ENCODE data around the gene TDRD6.
"Not testable (repeated sequence)": the region's sequence is repeated elsewhere in the genome, so short reads cannot be mapped to it uniquely, and the experiment has no call there.

The TDRD6 gene

GRCh38 chr6:46687619-46688097 lies at the start of gene TDRD6:
TSS of gene TDRD6 (plus strand) at chr6:46687885. CDS start at chr6:46688129, 244 bp downstream.
- TF ChIP-seq GATA1 (IDR thresholded peaks at IDR 0.05; ENCODE audit: low read depth, low read length) (no peak), POLR2A (IDR thresholded peaks at IDR 0.05; ENCODE audit: low read length) (no peak)
- DNase-seq: no peak

GRCh38 chr6:46637933-46638332 lies 49.8 kb upstream of the TDRD6 start:
- no peak for TF ChIP-seq GATA1 (IDR thresholded peaks at IDR 0.05; ENCODE audit: low read depth, low read length)
- TF ChIP-seq POLR2A (IDR thresholded peaks at IDR 0.05; ENCODE audit: low read length): no peak
- DNase-seq: no peak

GRCh38 chr6:46638650-46639049 lies 49.0 kb upstream of the TDRD6 start:
- no peak for DNase-seq
- TF ChIP-seq GATA1 (IDR thresholded peaks at IDR 0.05; ENCODE audit: low read depth, low read length) (no peak), POLR2A (IDR thresholded peaks at IDR 0.05; ENCODE audit: low read length) (no peak)

GRCh38 chr6:46642928-46643751 lies 44.5 kb upstream of the TDRD6 start:
- DNase-seq: no peak
- TF ChIP-seq GATA1 (IDR thresholded peaks at IDR 0.05; ENCODE audit: low read depth, low read length) (no peak), POLR2A (IDR thresholded peaks at IDR 0.05; ENCODE audit: low read length) (no peak)

GRCh38 chr6:46645265-46645664 lies 42.4 kb upstream of the TDRD6 start:
- TF ChIP-seq POLR2A (IDR thresholded peaks at IDR 0.05; ENCODE audit: low read length) (no peak), GATA1 (IDR thresholded peaks at IDR 0.05; ENCODE audit: low read depth, low read length) (no peak)

GRCh38 chr6:46648108-46648507 lies 39.6 kb upstream of the TDRD6 start:
- DNase-seq: not testable (repeated sequence)

More at GRCh38 chr6:46645265-46645664, 42.4 kb upstream of the TDRD6 start:
- DNase-seq: no peak

- DNase-seq: no peak
- TF ChIP-seq POLR2A (IDR thresholded peaks at IDR 0.05; ENCODE audit: low read length) (no peak), GATA1 (IDR thresholded peaks at IDR 0.05; ENCODE audit: low read depth, low read length) (no peak)
Measured at GRCh38 chr6:46648869-46649492, 38.7 kb upstream of the TDRD6 start.

GRCh38 chr6:46651006-46651405 lies 36.7 kb upstream of the TDRD6 start:
- no peak for DNase-seq
- TF ChIP-seq GATA1 (IDR thresholded peaks at IDR 0.05; ENCODE audit: low read depth, low read length) (no peak), POLR2A (IDR thresholded peaks at IDR 0.05; ENCODE audit: low read length) (no peak)

GRCh38 chr6:46651816-46652215 lies 35.9 kb upstream of the TDRD6 start:
- no peak for DNase-seq
- TF ChIP-seq POLR2A (IDR thresholded peaks at IDR 0.05; ENCODE audit: low read length): no peak

- no peak for DNase-seq
- TF ChIP-seq POLR2A (IDR thresholded peaks at IDR 0.05; ENCODE audit: low read length) (no peak), GATA1 (IDR thresholded peaks at IDR 0.05; ENCODE audit: low read depth, low read length) (no peak)
Measured at GRCh38 chr6:46652232-46652602, 35.5 kb upstream of the TDRD6 start.

GRCh38 chr6:46652603-46653438 lies 34.9 kb upstream of the TDRD6 start, which contains the start of the genes CYP39A1 and SLC25A27:
TSS of gene CYP39A1 (minus strand) at chr6:46652818. CDS start at chr6:46652582, 236 bp downstream.
TSS of gene SLC25A27 (plus strand) at chr6:46652975. CDS start at chr6:46653193, 218 bp downstream.
- no peak for TF ChIP-seq POLR2A (IDR thresholded peaks at IDR 0.05; ENCODE audit: low read length)
- no peak for TF ChIP-seq GATA1 (IDR thresholded peaks at IDR 0.05; ENCODE audit: low read depth, low read length)
- DNase-seq: peak; percentile 76 to 85

GRCh38 chr6:46653439-46654195 lies 34.1 kb upstream of the TDRD6 start:
- no peak for DNase-seq
- TF ChIP-seq POLR2A (IDR thresholded peaks at IDR 0.05; ENCODE audit: low read length) (no peak), GATA1 (IDR thresholded peaks at IDR 0.05; ENCODE audit: low read depth, low read length) (no peak)

- peak; percentile 10 to 16 for DNase-seq
- TF ChIP-seq POLR2A (IDR thresholded peaks at IDR 0.05; ENCODE audit: low read length): no peak
- no peak for TF ChIP-seq GATA1 (IDR thresholded peaks at IDR 0.05; ENCODE audit: low read depth, low read length)
Measured at GRCh38 chr6:46655803-46656202, 31.9 kb upstream of the TDRD6 start.

Measured in erythroblast (primary cell).